NCI-H446 (cell line): ENCODE data around the gene PHC2.
"Not testable (repeated sequence)": the region's sequence is repeated elsewhere in the genome, so short reads cannot be mapped to it uniquely, and the experiment has no call there.

Experiments
- DNase-seq, 2 experiments: peaks; one replicate each; lab custom pipeline; 2025; lab: John Stamatoyannopoulos, UW

The PHC2 gene

GRCh38 chr1:33294071-33295010 is 136.6 kb downstream of the PHC2 start:
- DNase-seq = no peak

GRCh38 chr1:33292726-33293340 is 138.1 kb downstream of the PHC2 start:
- no peak for DNase-seq

- DNase-seq = not testable (repeated sequence)
These were observed 140.3 kb downstream of the PHC2 start for GRCh38 chr1:33290615-33291014.

GRCh38 chr1:33289858-33290154 is 141.1 kb downstream of the PHC2 start:
- no peak for DNase-seq

- DNase-seq = no peak
These were observed 141.7 kb downstream of the PHC2 start for GRCh38 chr1:33288976-33289857.

- DNase-seq = no peak
These were observed 143.6 kb downstream of the PHC2 start for GRCh38 chr1:33287317-33287716.

GRCh38 chr1:33286451-33287185 is 144.3 kb downstream of the PHC2 start:
- DNase-seq = no peak

GRCh38 chr1:33284049-33284448 is 146.8 kb downstream of the PHC2 start:
- DNase-seq = no peak

- DNase-seq = no peak
These were observed 148.1 kb downstream of the PHC2 start for GRCh38 chr1:33282791-33283190.

GRCh38 chr1:33281554-33282303 is 149.2 kb downstream of the PHC2 start:
- DNase-seq = no peak

GRCh38 chr1:33280091-33280661 is 150.7 kb downstream of the PHC2 start:
- DNase-seq = no peak

- no peak for DNase-seq
These were observed 153.3 kb downstream of the PHC2 start for GRCh38 chr1:33277488-33278084.

- DNase-seq = no peak
These were observed 154.2 kb downstream of the PHC2 start for GRCh38 chr1:33276573-33277298.

- DNase-seq = no peak
These were observed 155.0 kb downstream of the PHC2 start for GRCh38 chr1:33275706-33276572.

- DNase-seq = no peak
These were observed 155.7 kb downstream of the PHC2 start for GRCh38 chr1:33275195-33275594.

- DNase-seq = no peak
These were observed 156.4 kb downstream of the PHC2 start for GRCh38 chr1:33274446-33274845.

- no peak for DNase-seq
These were observed 156.9 kb downstream of the PHC2 start for GRCh38 chr1:33273961-33274371.
